ENCODE data around the gene REXO4.

DNA sequence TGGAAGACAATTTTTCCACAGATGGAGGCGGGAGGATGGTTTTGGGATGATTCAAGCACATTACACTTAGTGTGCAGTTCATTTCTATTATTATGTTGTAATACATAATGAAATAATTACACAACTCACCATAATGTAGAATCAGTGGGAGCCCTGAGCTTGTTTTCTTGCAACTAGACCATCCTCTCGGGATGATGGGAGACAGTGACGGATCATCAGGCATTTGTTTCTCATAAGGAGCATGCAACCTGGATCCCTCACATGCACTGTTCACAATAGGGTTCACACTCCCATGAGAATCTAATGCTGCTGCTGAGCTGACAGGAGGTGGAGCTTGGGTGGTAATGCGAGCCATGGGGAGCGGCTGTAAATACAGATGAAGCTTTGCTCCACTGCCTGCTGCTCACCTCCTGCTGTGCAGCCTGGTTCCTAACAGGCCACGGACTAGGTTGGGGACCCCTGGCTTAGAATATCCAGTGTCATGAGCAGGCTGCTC lies 40.0 kb downstream of the REXO4 start:
- TF ChIP-seq, protein P1, sequence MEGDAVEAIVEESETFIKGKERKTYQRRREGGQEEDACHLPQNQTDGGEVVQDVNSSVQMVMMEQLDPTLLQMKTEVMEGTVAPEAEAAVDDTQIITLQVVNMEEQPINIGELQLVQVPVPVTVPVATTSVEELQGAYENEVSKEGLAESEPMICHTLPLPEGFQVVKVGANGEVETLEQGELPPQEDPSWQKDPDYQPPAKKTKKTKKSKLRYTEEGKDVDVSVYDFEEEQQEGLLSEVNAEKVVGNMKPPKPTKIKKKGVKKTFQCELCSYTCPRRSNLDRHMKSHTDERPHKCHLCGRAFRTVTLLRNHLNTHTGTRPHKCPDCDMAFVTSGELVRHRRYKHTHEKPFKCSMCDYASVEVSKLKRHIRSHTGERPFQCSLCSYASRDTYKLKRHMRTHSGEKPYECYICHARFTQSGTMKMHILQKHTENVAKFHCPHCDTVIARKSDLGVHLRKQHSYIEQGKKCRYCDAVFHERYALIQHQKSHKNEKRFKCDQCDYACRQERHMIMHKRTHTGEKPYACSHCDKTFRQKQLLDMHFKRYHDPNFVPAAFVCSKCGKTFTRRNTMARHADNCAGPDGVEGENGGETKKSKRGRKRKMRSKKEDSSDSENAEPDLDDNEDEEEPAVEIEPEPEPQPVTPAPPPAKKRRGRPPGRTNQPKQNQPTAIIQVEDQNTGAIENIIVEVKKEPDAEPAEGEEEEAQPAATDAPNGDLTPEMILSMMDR (IDR thresholded peaks at IDR 0.05) = no peak
- no peak for TF ChIP-seq POLR2A (IDR thresholded peaks at IDR 0.05)

All from esophagus squamous epithelium (tissue), 4 donors.